ENCODE measurements around the gene ACTN2.
A peak's percentile ranks its signal among the peaks of the same experiment; 100 is the strongest.

ACTN2 gene

GRCh38 chr1:236765831-236766230 lies 79.5 kb downstream of the ACTN2 start:
- no peak for FAIRE-seq
- no peak for DNase-seq (ENCODE audit: low spot score)

DNA sequence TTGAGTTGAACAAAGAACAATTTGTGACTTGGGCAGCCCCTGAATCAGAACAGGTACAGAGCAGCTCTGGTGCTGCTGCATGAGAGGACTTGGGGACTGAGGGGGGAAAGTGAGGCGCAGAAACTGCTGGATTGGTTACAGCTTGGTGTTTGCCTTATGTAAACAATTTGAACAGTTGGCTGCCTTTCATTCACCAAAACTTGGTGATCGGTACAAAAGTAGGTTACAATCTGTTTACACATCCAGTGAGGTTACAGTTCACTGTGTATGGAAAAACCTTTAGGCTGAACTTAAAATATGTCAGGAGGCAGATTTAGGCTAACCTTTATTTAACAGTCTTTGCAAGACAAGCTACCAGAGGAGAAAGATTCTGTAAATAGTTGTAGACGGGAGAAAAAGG lies 80.2 kb downstream of the ACTN2 start:
- FAIRE-seq, result no peak
- no peak for DNase-seq (ENCODE audit: low spot score)

DNA sequence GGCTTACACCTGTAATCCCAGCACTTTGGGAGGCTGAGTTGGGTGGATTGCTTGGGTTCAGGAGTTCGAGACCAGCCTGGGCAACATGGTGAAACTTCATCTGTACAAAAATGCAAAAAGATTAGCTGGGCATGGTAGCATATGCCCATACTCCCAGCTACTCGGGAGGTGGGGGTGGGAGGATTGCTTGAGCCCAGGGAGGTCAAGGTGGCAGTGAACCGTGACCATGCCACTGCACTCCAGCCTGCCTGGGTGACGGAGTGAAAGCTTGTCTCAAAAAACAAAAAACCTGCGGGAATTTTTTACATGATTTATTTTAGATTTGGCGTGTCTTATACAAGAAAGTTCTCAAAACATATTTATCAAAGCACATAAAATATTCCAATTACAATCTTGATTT lies 81.0 kb downstream of the ACTN2 start:
- DNase-seq (ENCODE audit: low spot score) (no peak), FAIRE-seq (no peak)

GRCh38 chr1:236768601-236769000 lies 82.3 kb downstream of the ACTN2 start:
- FAIRE-seq, result no peak
- no peak for DNase-seq (ENCODE audit: low spot score)

GRCh38 chr1:236773919-236774318 lies 87.6 kb downstream of the ACTN2 start:
- no peak for FAIRE-seq
- DNase-seq (ENCODE audit: low spot score), result no peak

GRCh38 chr1:236774926-236775325 lies 88.6 kb downstream of the ACTN2 start:
- DNase-seq (ENCODE audit: low spot score) (no peak), FAIRE-seq (no peak)

- FAIRE-seq (no peak), DNase-seq (ENCODE audit: low spot score) (no peak)
Observed at GRCh38 chr1:236779312-236779711, 93.0 kb downstream of the ACTN2 start.

DNA sequence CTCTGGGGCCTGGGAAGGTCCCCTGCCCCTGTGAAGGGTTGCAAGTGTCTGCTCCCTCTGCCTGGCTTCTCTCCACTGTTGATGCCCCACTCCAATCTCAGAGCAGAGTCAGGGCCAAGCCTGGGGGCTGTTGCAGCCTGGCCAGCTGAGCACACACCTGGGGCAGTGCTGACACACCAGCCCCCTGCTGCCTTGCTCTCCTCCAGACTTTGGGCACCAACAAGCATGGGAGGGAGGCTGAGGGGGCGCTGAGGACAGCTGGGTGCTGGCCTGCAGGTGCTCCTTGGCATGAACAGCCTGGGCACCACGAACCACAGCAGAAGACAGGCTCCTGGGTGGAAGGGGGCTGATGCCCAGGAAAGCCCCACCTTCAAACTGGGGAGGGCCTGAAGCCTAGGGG lies 99.2 kb downstream of the ACTN2 start:
- FAIRE-seq (no peak), DNase-seq (ENCODE audit: low spot score) (no peak)

GRCh38 chr1:236786453-236786852 lies 100.2 kb downstream of the ACTN2 start:
- FAIRE-seq, result no peak
- DNase-seq (ENCODE audit: low spot score), result no peak

- DNase-seq (ENCODE audit: low spot score), result no peak
- no peak for FAIRE-seq
Observed at GRCh38 chr1:236794585-236795034, 108.3 kb downstream of the ACTN2 start.

DNA sequence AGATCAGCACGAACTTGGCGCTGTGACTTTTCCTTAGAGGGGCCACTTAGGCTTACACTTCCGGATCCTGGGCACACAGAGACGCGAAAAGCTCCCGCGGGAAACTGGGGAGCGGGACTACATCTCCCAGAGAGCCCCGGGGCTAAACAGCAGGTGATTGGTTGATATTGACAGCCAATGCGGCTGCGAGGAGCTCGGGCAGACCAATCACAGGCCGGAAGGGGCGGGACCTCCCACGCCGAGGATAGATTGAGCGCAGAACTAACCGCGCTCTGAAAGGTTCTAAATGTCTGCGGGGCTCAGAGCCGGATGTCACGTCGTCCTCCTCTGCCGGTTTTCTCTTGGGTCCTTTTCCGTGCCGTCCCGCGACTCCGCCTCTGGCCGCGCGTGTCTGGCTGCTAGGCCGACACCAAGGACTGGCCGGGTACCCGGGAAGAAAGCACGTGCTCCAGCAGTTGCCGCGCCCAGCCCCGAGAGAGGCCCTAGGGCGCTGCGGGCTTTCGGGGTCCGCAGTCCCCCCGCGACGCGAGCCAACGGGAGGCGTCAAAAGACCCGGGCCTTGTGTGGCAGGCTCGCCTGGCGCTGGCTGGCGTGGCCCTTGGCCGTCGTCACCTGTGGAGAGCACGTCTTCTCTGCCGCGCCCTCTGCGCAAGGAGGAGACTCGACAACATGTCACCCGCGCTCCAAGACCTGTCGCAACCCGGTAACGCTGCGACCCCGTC lies 108.9 kb downstream of the ACTN2 start, which contains the start of gene MTR:
Gene MTR (plus strand): TSS at position 258 of the 722 bp plus-strand sequence. CDS start 412 bp downstream, at position 670.
- peak; percentile 95 for FAIRE-seq
- DNase-seq (ENCODE audit: low spot score), result peak; percentile 98

DNA sequence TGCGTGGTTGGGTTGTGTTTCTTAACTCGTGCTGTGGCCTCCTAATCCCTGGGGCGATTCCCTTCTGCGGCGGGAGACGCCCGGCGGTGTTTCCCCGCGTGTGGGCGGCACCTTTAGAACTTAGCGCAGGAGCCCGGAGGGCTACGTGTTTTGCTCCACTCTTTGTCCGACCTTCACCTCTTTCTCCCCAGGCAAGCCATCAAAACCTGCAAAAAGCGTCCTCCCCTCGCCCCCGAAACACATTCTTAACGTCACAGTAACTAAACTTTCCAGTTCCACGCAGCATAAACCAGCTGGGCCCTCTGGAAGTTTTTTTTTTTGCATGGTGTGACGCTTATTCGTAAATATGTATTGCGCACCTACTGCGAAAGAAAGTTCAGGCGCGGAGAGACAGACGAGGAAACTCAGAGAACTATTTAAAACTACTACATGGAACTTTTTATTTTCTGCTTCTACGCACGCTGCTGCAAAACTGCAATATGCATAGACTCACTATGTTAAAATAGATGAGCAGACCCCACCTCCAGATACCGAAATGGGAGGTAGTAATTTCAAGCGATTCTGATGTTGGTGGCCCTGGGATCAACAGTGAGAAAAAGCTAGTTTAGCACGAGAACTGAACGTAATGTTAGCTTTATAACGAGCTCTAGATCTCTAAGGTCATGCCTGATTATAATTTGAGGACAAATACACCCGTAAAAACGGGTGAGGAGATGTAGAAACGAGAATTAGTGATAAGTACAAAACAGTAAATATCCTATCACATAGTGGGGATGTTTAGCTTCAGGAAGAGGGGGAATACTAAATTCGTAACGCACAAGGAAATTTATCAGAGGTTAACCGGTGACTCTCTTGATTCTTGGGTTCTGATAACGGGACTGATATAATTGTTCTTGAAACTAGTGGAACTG lies 109.7 kb downstream of the ACTN2 start:
- FAIRE-seq, result no peak
- peak; percentile 20 for DNase-seq (ENCODE audit: low spot score)

GRCh38 chr1:236799001-236799400 lies 112.7 kb downstream of the ACTN2 start:
- no peak for FAIRE-seq
- DNase-seq (ENCODE audit: low spot score), result no peak

DNA sequence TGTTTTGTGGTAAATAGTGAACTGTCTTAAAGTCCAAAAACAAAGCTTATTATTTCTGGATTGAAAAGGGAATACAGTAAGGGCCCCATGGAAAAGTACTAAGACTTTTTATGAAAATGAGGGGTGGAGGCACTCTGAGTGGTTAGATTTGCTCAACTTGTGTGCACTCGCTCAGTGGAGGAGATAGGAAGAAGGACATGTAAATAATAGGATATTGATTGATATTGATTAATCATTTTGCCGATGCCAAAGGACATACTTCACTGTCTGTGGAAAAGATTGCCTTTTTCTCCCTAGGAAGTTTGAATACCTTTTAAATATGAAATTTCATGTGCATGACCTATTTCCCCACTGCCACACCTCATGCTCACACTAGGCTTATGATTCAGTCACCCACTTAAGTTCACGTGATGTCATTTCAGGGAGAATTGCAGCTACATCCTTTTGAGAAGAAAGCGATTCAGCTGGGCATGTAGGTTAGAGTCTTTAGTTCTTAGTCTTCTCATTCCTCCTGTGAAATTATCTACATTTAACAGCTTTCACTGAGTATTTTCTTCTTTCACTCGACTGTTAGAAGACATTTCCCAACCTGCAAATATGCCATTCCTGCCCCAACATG lies 113.8 kb downstream of the ACTN2 start:
- no peak for FAIRE-seq
- DNase-seq (ENCODE audit: low spot score), result no peak

DNA sequence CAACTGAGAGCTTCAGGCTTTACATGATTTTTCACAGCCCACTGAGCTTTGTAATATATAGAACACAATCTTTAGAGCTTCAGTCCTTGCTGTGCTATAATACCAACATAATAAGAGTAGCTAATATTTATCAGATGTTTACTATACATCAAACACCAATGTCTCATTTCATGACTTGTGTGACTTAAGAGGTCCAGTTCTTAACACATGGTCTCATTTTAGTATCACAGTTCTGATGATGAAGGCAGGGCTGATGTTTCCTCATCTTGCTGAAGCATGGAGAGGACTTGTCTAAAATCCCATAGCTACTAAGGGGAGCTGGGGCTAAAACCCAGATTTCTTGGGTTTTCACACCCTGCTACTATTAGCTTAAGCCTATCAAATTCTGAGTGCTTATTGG lies 114.3 kb downstream of the ACTN2 start:
- no peak for DNase-seq (ENCODE audit: low spot score)
- no peak for FAIRE-seq

DNA sequence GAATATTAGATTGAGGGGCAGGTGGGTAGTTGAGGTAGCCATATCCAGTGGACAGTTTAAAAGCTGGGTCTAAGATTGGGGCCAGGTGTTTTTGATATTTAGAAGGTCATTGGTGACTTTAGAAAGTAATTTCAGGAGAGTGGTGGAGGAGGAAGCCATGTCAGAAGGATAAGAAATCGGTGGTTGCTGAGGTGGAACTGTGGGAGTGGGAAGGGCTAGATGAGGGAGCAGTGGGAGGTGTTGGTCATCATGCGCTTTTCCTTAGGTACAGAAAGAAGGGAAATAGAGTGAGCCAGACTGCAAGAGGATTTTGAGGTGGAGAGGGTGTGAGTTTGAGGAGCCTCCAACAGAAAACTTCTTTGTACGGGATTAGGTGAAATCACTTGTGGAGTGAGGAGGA lies 116.0 kb downstream of the ACTN2 start:
- DNase-seq (ENCODE audit: low spot score) (no peak), FAIRE-seq (no peak)

- no peak for FAIRE-seq
Observed at GRCh38 chr1:236806634-236807033, 120.3 kb downstream of the ACTN2 start.

GRCh38 chr1:236808005-236808404 lies 121.7 kb downstream of the ACTN2 start:
- DNase-seq (ENCODE audit: low spot score) (no peak), FAIRE-seq (no peak)

More at GRCh38 chr1:236806634-236807033, 120.3 kb downstream of the ACTN2 start:
- no peak for DNase-seq (ENCODE audit: low spot score)

DNA sequence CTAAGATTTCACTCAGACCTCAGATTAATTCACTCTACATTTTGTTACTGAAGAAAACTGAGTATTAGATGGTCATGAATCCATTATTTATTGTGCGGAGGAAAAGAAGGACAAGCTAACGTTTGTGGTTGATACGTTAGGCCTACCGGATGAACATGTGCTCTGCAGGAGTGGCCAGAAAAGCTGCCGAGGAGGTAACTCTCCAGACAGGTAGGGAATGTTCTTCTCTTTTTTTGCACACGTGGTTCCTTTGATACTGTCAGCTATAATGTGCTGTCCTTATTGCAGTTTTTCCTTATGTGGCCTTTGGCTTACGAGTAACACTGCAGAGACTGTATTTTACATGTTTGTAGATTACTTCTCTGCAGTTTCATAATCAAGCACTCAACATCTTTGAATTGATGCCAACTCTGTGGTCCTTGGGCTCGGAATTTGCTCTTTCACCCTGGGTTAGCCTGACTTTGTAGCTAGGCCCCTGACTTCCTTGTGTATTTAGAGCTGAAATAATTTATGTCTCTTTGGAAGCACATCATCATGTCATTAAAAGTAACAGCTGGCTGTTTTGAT lies 122.3 kb downstream of the ACTN2 start:
- no peak for FAIRE-seq
- no peak for DNase-seq (ENCODE audit: low spot score)

DNA sequence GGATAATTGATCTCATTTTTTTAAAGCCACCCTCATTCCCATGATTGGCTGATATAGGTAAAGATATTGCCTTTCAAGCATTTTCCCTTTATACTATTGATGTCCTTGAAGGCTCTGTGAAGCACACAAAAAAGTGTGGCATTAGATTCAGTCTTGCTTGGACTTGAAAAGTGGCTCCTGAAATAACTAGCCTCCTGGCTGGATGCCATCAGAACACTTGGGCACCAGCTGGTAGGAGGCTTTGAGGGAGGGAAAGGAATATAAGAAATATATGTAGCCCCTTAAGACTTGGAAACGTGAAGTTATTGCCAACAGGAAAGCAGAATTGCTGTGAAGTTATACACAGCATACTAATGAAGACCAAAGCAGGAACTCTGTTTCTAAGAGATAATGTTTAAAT lies 122.8 kb downstream of the ACTN2 start:
- DNase-seq (ENCODE audit: low spot score) (no peak), FAIRE-seq (no peak)

GRCh38 chr1:236810018-236810417 lies 123.7 kb downstream of the ACTN2 start:
- DNase-seq (ENCODE audit: low spot score), result no peak
- FAIRE-seq, result no peak

Data from RCC 7860 (cell line).